Ascending aorta (tissue), 2 donors: ENCODE results near the gene BMPR1B. TPM values are rescaled to one million over a fixed set of nuclear protein-coding genes. Genes with fewer than 3 reads are reported as not detected.

Experiments used
- DNase-seq, 2 donors: peaks; one replicate each; pipeline ENCODE4 v3.0.0-alpha.2; 2019; ENCODE audit warnings: low spot score in 2 of 2
- H3K27ac ChIP-seq, 2 donors: fragments of 200-600 bp; sonication (generic); one replicate each; pipeline ENCODE4 v1.5.1; 2016 to 2017; ENCODE audit warnings: mild to moderate bottlenecking in 1 of 2
- H3K27me3 ChIP-seq: fragments of 200-600 bp; sonication (generic); one replicate; pipeline ENCODE4 v1.5.1; 2017
- H3K36me3 ChIP-seq, 2 donors: fragments of 200-600 bp; sonication (generic); one replicate each; pipeline ENCODE4 v1.5.1; 2016
- H3K4me1 ChIP-seq, 2 donors: fragments of 200-600 bp; sonication (generic); one replicate each; pipeline ENCODE4 v1.5.1; 2016 to 2017; ENCODE audit warnings: mild to moderate bottlenecking in 1 of 2
- H3K4me3 ChIP-seq, 2 donors: fragments of 200-600 bp; sonication (generic); one replicate each; pipeline ENCODE4 v1.5.1; 2016 to 2017; ENCODE audit warnings: mild to moderate bottlenecking in 1 of 2
- H3K9me3 ChIP-seq, 2 donors: fragments of 200-600 bp; sonication (generic); one replicate each; pipeline ENCODE4 v1.5.1; 2016
- CTCF ChIP-seq, 3 experiments: fragments of 200-600 bp in 2 of 3; fragments of 450-650 bp in 1 of 3; sonication (generic) in 2 of 3; IDR thresholded peaks; one replicate each; pipeline ENCODE4 v1.5.1; 2016 to 2019; ENCODE audit warnings: antibody characterized with exemption in 3 of 3, mild to moderate bottlenecking in 1 of 3, moderate library complexity in 1 of 3
- intact Hi-C: fragments of 100-400 bp; cut with DNase I; formaldehyde crosslinking; loops from one replicate; pipeline ENCODE4 v1.15.1; 2023
- total RNA-seq: library from RNA; depleted of rRNA; stranded (reverse); fragments of >200 nt; gene quantifications from one replicate; pipeline ENCODE4 v1.1.0, GENCODE V29; 2016

The BMPR1B gene
- total RNA-seq, 1 donor from 2014 or later: 3.8 TPM

- TF ChIP-seq CTCF (IDR thresholded peaks at IDR 0.05): no peak
- H3K27ac ChIP-seq: no peak overlapping the region
- DNase-seq: no peak
- no peaks in the 10 kb centered on the region for H3K36me3 ChIP-seq
- no peak overlapping the region for H3K4me3 ChIP-seq
- H3K27me3 ChIP-seq: no peaks in the 10 kb centered on the region
- peaks cover 0 to 3% of the 10 kb centered on the region in 2 donors for H3K4me1 ChIP-seq
- H3K9me3 ChIP-seq: no peaks in the 10 kb centered on the region
- intact Hi-C loops: no loop called here
These were observed 123.2 kb downstream of the BMPR1B start for GRCh38 chr4:94880956-94881355.

GRCh38 chr4:94882756-94883155, 125.0 kb downstream of the BMPR1B start:
- Histone ChIP-seq H3K36me3 (no peaks in the 10 kb centered on the region), H3K27ac (no peak overlapping the region), H3K9me3 (no peaks in the 10 kb centered on the region), H3K4me3 (no peak overlapping the region), H3K27me3 (no peaks in the 10 kb centered on the region), H3K4me1 (peaks cover 0 to 3% of the 10 kb centered on the region in 2 donors)
- TF ChIP-seq CTCF (IDR thresholded peaks at IDR 0.05): no peak
- DNase-seq: no peak
- intact Hi-C loops: no loop called here

- TF ChIP-seq CTCF (IDR thresholded peaks at IDR 0.05): no peak
- Histone ChIP-seq H3K4me3 (no peak overlapping the region), H3K4me1 (peaks cover 0 to 8% of the 10 kb centered on the region in 2 donors), H3K36me3 (no peaks in the 10 kb centered on the region), H3K27me3 (no peaks in the 10 kb centered on the region), H3K9me3 (no peaks in the 10 kb centered on the region), H3K27ac (no peak overlapping the region)
- no peak for DNase-seq
- intact Hi-C loops: no loop called here
These were observed 129.3 kb downstream of the BMPR1B start for GRCh38 chr4:94887027-94887426.

GRCh38 chr4:94889523-94889922, 131.8 kb downstream of the BMPR1B start:
- Histone ChIP-seq H3K4me1 (peaks cover 0 to 10% of the 10 kb centered on the region in 2 donors), H3K27ac (peak overlapping the region in 1 of 2 donors; percentile 3), H3K9me3 (no peaks in the 10 kb centered on the region), H3K4me3 (no peak overlapping the region), H3K27me3 (no peaks in the 10 kb centered on the region), H3K36me3 (no peaks in the 10 kb centered on the region)
- TF ChIP-seq CTCF (IDR thresholded peaks at IDR 0.05): no peak
- no peak for DNase-seq
- intact Hi-C loops: no loop called here

- no peak for TF ChIP-seq CTCF (IDR thresholded peaks at IDR 0.05)
- H3K36me3 ChIP-seq: no peaks in the 10 kb centered on the region
- H3K4me1 ChIP-seq: peaks cover 0 to 10% of the 10 kb centered on the region in 2 donors
- H3K4me3 ChIP-seq: no peak overlapping the region
- H3K27me3 ChIP-seq: no peaks in the 10 kb centered on the region
- intact Hi-C loops: loop anchor here (5.0 kb wide), 1 partner anchor 133 kb away; the partner anchor contains the start of gene BMPR1B
- no peaks in the 10 kb centered on the region for H3K9me3 ChIP-seq
- H3K27ac ChIP-seq: peak overlapping the region in 1 of 2 donors; percentile 3
- DNase-seq: no peak
These were observed 132.2 kb downstream of the BMPR1B start for GRCh38 chr4:94889946-94890345.

GRCh38 chr4:94890579-94890978, 132.8 kb downstream of the BMPR1B start:
- Histone ChIP-seq H3K4me1 (peaks cover 0 to 9% of the 10 kb centered on the region in 2 donors), H3K27me3 (no peaks in the 10 kb centered on the region), H3K27ac (no peak overlapping the region), H3K4me3 (no peak overlapping the region), H3K9me3 (no peaks in the 10 kb centered on the region), H3K36me3 (no peaks in the 10 kb centered on the region)
- no peak for DNase-seq
- intact Hi-C loops: loop anchor here (5.0 kb wide), 1 partner anchor 133 kb away; the partner anchor contains the start of gene BMPR1B
- no peak for TF ChIP-seq CTCF (IDR thresholded peaks at IDR 0.05)
